ENCODE data around the gene PPIB. TPM values are rescaled to one million over a fixed set of nuclear protein-coding genes. Genes with fewer than 3 reads are reported as not detected.

The PPIB gene
- polyA plus RNA-seq, 2 of the 4 experiments (the other 2 are of a cell fraction) = 676 to 807 TPM

GRCh38 chr15:64153480-64154367 lies 9.1 kb downstream of the PPIB start (continued):
- TF ChIP-seq HMGXB4 (CRISPR knock-in tag; IDR thresholded peaks at IDR 0.05; ENCODE audit: borderline replicate concordance) = no peak
- TF ChIP-seq KDM5A (IDR thresholded peaks at IDR 0.05) = no peak

DNA sequence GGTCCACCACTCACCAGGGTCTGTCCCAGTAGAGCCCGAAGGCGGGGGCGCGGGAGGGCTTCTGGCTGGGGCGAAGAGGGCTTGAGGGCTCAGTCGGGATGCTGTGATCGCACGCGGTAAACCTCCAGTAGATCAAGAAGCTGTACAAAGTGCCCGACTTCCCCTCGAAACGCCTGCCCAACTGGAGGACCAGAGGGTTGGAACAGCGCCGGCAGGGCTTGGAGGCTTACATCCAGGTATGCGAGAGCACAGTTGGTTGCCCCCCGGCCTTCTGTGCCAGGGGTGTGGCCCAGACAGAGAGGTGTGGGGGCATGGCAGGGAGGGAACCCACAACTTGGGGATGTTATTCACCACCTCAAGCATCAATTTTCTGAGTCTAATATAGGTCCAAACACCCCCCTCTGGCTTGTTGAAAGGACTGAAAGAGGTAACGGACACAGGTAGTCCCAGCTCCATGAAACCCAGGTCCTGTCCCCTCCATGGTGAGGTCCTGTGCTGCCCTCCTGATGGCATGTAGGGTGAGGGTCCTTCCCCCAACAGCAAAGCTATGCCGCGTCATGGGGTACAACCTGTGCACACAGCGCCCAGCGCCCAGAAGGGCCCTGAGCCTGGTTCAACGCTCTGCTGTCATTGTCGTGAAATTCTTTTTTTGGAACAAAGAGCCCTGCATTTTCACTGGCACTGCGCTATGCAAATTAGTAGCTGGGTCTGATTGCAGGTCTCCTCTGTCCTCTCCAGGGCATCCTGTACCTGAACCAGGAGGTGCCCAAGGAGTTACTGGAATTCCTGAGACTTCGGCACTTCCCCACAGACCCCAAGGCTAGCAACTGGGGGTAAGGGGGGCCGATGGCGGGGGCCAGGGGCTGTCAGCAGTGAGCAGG lies 10.1 kb downstream of the PPIB start:
- Histone ChIP-seq H3K4me2 (peak overlapping the region; percentile 90), H3K4me1 (peaks cover 9% of the 10 kb centered on the region; the same call in 1 of the 3 replicates), H3K27ac (peak overlapping the region in 1 of 2 experiments; percentile 32; a peak in 2 of 6 replicates), H3K4me3 (peak overlapping the region; percentile 70), H3K9me3 (no peaks in the 10 kb centered on the region)
- FAIRE-seq (no peak), DNase-seq (ENCODE audit: low read depth in 1 of 2, low spot score in 1 of 2) (no peak), ATAC-seq (peak; percentile 4 to 9; a peak in 4 of 6 replicates)
- ChIA-PET CTCF (interaction anchor here (0.6 to 5.2 kb wide), 37 partner anchors 10 to 962 kb away, joined by 3 to 69 read pairs (median 5); partner anchors contain the start of genes CIAO2A, PPIB and SNX1), POLR2A (interaction anchor here (2.7 kb wide), 2 partner anchors 8 to 10 kb away, joined by 9 to 19 read pairs; partner anchors contain the start of gene PPIB)
- 79% methylated on average over 27 of the region's 27 CpGs for WGBS (ENCODE audit: missing lambda C conversion rate)
- no peak for TF ChIP-seq GATA3 (IDR thresholded peaks at IDR 0.05; ENCODE audit: borderline replicate concordance)
- TF ChIP-seq HDAC2 (IDR thresholded peaks at IDR 0.05) = no peak
- no peak for TF ChIP-seq HOXB5 (CRISPR knock-in tag; IDR thresholded peaks at IDR 0.05)
- TF ChIP-seq ESRRA (IDR thresholded peaks at IDR 0.05; ENCODE audit: borderline replicate concordance, low read length) = no peak
- TF ChIP-seq FOXS1 (CRISPR knock-in tag; IDR thresholded peaks at IDR 0.05) = no peak
- no peak for TF ChIP-seq RFX5 (IDR thresholded peaks at IDR 0.05)
- TF ChIP-seq TP53 (CRISPR knock-in tag; IDR thresholded peaks at IDR 0.05) = no peak
- TF ChIP-seq, protein P1, sequence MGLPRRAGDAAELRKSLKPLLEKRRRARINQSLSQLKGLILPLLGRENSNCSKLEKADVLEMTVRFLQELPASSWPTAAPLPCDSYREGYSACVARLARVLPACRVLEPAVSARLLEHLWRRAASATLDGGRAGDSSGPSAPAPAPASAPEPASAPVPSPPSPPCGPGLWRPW (IDR thresholded peaks at IDR 0.05) = no peak
- no peak for TF ChIP-seq JUNB (IDR thresholded peaks at IDR 0.05)
- TF ChIP-seq MAX (IDR thresholded peaks at IDR 0.05) = no peak

DNA sequence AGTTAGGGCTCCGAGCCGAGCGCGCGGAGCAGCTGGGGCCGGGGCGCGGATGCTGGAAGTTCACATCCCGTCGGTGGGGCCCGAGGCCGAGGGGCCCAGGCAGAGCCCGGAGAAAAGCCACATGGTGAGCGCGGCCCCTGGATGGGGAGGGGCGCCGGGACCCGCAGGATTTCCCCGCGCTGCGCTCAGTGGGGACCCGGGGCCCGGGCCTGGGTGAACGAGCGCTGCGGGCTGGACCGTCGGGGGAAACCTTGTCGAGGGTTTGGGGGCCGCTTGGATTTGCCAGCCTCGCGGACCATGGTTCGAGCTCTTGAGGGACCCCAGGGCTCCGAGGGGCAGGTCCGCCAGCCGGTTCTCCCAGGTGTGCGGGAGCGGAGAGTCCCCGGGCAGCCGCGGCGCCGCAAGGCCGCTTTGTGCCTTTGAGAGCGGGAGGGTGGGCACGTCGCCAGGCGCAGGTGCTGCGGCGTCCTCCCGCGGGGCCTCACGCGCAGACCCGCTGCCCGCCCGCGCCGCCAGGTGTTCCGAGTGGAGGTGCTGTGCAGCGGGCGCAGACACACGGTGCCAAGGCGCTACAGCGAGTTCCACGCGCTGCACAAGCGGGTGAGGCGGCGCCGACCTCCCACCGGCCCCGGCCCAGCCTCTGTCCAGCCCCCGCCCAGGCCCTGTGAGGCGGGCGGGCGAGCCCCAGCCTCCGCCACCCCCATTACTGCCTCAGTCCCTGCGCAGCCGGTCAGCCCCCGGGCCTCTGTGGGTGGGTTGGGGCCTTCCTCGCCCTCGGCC lies 10.9 kb downstream of the PPIB start, which contains the start of gene SNX22:
TSS of gene SNX22 (plus strand) at position 5 of the 780 bp plus-strand sequence. CDS start at position 50, 45 bp downstream.
- 17% methylated on average over 22 of the region's 83 CpGs for WGBS (ENCODE audit: missing lambda C conversion rate)
- peak; percentile 1; a peak in 4 of 6 replicates for ATAC-seq
- no peak for TF ChIP-seq RAD21 (conservative IDR thresholded peaks at IDR 0.05 in 1 of 2, IDR thresholded peaks at IDR 0.05 in 1 of 2)
- TF ChIP-seq JUN (IDR thresholded peaks at IDR 0.05) = peak in 1 of 2 experiments; percentile 43; a peak in 1 of 5 replicates
- TF ChIP-seq E2F6 (IDR thresholded peaks at IDR 0.05; ENCODE audit: borderline replicate concordance, low read depth) = peak; percentile 47; the same call in 1 of the 2 replicates
- H3K4me3 ChIP-seq = peak within 1 kb of the TSS; percentile 70
- CTCF ChIA-PET = interaction anchor here (1.0 to 5.2 kb wide), 11 partner anchors 9 to 656 kb away, joined by 3 to 69 read pairs (median 20); partner anchors contain the start of genes CIAO2A, PPIB and SNX1
- H3K27ac ChIP-seq = peak within 1 kb of the TSS; percentile 63 to 71
- FAIRE-seq = no peak
- no peaks in the 10 kb centered on the region for H3K9me3 ChIP-seq
- H3K4me1 ChIP-seq = peaks cover 9% of the 10 kb centered on the region; the same call in 1 of the 3 replicates
- POLR2A ChIA-PET = interaction anchor here (2.7 kb wide), 1 partner anchor 7 kb away, joined by 9 read pairs; no protein-coding TSS in a partner anchor
- peak within 1 kb of the TSS; percentile 90 for H3K4me2 ChIP-seq
- no peak for DNase-seq (ENCODE audit: low read depth in 1 of 2, low spot score in 1 of 2)
